K562 (cell line): ENCODE results near the gene SLC25A45. TPM values are rescaled to one million over a fixed set of nuclear protein-coding genes. Genes with fewer than 3 reads are reported as not detected.

Experiments used
- KLF10 ChIP-seq: fragments of 250-450 bp; sonication (Bioruptor Pico); IDR thresholded peaks from 2 replicates; pipeline ENCODE4 v1.6.1; 2021; ENCODE audit warnings: matching md5 sums
- RBFOX2 ChIP-seq: fragments of 200-400 bp; formaldehyde crosslinking; IDR thresholded peaks from 2 replicates; pipeline ENCODE4 v1.6.1; 2017; ENCODE audit warnings: low read depth, mild to moderate bottlenecking, low read length, moderate library complexity
- TRIM25 ChIP-seq: fragments of 450-650 bp; IDR thresholded peaks from 2 replicates; pipeline ENCODE4 v1.7.0; 2016; ENCODE audit warnings: borderline replicate concordance
- ZBTB33 ChIP-seq: sonication (generic); formaldehyde crosslinking; IDR thresholded peaks from 2 replicates; pipeline ENCODE4 v1.8.1; 2023; ENCODE audit warnings: mild to moderate bottlenecking, missing genetic modification reagents
- ZHX1 ChIP-seq: fragments of 150-350 bp; conservative IDR thresholded peaks from 2 replicates; pipeline ENCODE4 v1.6.1; 2014; ENCODE audit warnings: low read length
- ZNF174 ChIP-seq: fragments of 250-450 bp; sonication (Bioruptor Pico); IDR thresholded peaks from 2 replicates; pipeline ENCODE4 v1.4.0; 2020; ENCODE audit warnings: mild to moderate bottlenecking
- polyA plus RNA-seq, 8 experiments: library from polyadenylated mRNA; depleted of rRNA in 4 of 8; stranded (reverse) in 5 of 8; unstranded in 3 of 8; fragments of >200 nt; fragmentation: Nextera tagmentation in 2 of 8; fragmentation: Illumina TruSeq in 1 of 8; extraction: Ambion mirVana in 2 of 8; extraction: Trizol in 1 of 8; gene quantifications; 2 replicates each; pipeline versions ENCODE4 v1.2.1 to v1.2.3, GENCODE V29; 2011 to 2014; ENCODE audit warnings: inconsistent platforms in 1 of 8, missing spikeins in 1 of 8
- total RNA-seq, 7 experiments: library from RNA; depleted of rRNA in 6 of 7; stranded (reverse); fragments of >200 nt in 6 of 7; fragmentation: Illumina TruSeq in 2 of 7; extraction: Trizol in 2 of 7; gene quantifications; 2 replicates each; pipeline versions ENCODE4 v1.2.1 to v1.2.3, GENCODE V29; 2011 to 2021; ENCODE audit warnings: low replicate concordance in 1 of 7
- TF ChIP-seq, protein P1 (sequence below): sonication (generic); formaldehyde crosslinking; IDR thresholded peaks from 2 replicates; pipeline ENCODE4 v1.8.0; 2022; ENCODE audit warnings: mild to moderate bottlenecking, missing genetic modification reagents
- TF ChIP-seq, protein P2 (sequence below): fragments of 250-450 bp; sonication (Bioruptor Pico); IDR thresholded peaks from 2 replicates; pipeline ENCODE4 v1.4.0; 2020; ENCODE audit warnings: borderline replicate concordance
- TF ChIP-seq, protein P3 (sequence below): fragments of 450-650 bp; IDR thresholded peaks from 2 replicates; pipeline ENCODE4 v1.6.1; 2016

The SLC25A45 gene
- total and polyA plus RNA-seq, 9 of the 15 experiments (the other 6 are each of a cell fraction or from before 2014, with no cell fraction given) = 0.15 to 2.3 (median 0.68) TPM

DNA sequence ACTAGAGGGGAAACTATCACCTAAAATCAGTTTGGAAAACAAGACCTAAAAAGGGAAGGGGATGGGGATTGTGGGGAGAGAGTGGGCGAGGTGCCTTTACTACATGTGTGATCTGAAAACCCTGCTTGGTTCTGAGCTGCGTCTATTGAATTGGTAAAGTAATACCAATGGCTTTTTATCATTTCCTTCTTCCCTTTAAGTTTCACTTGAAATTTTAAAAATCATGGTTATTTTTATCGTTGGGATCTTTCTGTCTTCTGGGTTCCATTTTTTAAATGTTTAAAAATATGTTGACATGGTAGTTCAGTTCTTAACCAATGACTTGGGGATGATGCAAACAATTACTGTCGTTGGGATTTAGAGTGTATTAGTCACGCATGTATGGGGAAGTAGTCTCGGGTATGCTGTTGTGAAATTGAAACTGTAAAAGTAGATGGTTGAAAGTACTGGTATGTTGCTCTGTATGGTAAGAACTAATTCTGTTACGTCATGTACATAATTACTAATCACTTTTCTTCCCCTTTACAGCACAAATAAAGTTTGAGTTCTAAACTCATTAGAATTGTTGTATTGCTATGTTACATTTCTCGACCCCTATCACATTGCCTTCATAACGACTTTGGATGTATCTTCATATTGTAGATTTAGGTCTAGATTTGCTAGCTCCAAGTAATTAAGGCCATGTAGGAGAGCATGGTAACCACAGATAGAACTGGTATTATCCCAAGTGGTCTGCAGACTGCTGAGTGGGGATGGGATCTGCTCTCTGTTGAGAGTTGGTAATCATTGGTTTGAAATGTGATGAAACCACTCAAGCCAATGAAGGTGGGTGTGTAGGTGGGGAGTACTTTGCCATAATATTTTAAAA lies 43.8 kb upstream of the SLC25A45 start (continued):
- no peak for TF ChIP-seq TRIM25
- no peak for TF ChIP-seq ZNF174 (CRISPR knock-in tag)
- TF ChIP-seq, protein P1, sequence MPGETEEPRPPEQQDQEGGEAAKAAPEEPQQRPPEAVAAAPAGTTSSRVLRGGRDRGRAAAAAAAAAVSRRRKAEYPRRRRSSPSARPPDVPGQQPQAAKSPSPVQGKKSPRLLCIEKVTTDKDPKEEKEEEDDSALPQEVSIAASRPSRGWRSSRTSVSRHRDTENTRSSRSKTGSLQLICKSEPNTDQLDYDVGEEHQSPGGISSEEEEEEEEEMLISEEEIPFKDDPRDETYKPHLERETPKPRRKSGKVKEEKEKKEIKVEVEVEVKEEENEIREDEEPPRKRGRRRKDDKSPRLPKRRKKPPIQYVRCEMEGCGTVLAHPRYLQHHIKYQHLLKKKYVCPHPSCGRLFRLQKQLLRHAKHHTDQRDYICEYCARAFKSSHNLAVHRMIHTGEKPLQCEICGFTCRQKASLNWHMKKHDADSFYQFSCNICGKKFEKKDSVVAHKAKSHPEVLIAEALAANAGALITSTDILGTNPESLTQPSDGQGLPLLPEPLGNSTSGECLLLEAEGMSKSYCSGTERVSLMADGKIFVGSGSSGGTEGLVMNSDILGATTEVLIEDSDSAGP (CRISPR knock-in tag) = no peak
- TF ChIP-seq ZBTB33 (CRISPR knock-in tag) = peak; percentile 34
- TF ChIP-seq, protein P2, sequence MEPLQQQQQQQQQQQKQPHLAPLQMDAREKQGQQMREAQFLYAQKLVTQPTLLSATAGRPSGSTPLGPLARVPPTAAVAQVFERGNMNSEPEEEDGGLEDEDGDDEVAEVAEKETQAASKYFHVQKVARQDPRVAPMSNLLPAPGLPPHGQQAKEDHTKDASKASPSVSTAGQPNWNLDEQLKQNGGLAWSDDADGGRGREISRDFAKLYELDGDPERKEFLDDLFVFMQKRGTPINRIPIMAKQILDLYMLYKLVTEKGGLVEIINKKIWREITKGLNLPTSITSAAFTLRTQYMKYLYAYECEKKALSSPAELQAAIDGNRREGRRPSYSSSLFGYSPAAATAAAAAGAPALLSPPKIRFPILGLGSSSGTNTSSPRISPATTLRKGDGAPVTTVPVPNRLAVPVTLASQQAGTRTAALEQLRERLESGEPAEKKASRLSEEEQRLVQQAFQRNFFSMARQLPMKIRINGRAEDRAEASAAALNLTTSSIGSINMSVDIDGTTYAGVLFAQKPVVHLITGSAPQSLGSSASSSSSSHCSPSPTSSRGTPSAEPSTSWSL (CRISPR knock-in tag) = no peak
- TF ChIP-seq ZHX1 = 0 out of 2 replicates have a peak, but pooled peaks have one; percentile 68
- TF ChIP-seq RBFOX2 = peak; percentile 76
- no peak for TF ChIP-seq KLF10
- TF ChIP-seq, protein P3, sequence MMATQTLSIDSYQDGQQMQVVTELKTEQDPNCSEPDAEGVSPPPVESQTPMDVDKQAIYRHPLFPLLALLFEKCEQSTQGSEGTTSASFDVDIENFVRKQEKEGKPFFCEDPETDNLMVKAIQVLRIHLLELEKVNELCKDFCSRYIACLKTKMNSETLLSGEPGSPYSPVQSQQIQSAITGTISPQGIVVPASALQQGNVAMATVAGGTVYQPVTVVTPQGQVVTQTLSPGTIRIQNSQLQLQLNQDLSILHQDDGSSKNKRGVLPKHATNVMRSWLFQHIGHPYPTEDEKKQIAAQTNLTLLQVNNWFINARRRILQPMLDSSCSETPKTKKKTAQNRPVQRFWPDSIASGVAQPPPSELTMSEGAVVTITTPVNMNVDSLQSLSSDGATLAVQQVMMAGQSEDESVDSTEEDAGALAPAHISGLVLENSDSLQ = no peak
